H9 (cell line): ENCODE results near the gene SIRT6. TPM values are rescaled to one million over a fixed set of nuclear protein-coding genes. Genes with fewer than 3 reads are reported as not detected.

Source experiments
- DNase-seq: peaks from one replicate; pipeline ENCODE4 v3.0.0-alpha.2; 2017
- H2AFZ ChIP-seq: one replicate; pipeline ENCODE4 v1.6.1; 2013; ENCODE audit warnings: mild to moderate bottlenecking, low read length, control low read depth, moderate library complexity
- H2AK5ac ChIP-seq: 2 replicates; pipeline ENCODE4 v1.6.1; 2013; ENCODE audit warnings: low read length, control low read depth, mixed read lengths; ENCODE audit not compliant: insufficient read length
- H2BK120ac ChIP-seq: one replicate; pipeline ENCODE4 v1.6.1; 2013; ENCODE audit warnings: low read depth, mild to moderate bottlenecking, low read length, control low read depth, inconsistent platforms; ENCODE audit not compliant: poor library complexity, severe bottlenecking
- H2BK12ac ChIP-seq: 2 replicates; pipeline ENCODE4 v1.6.1; 2013; ENCODE audit warnings: low read length, control low read depth, mixed read lengths, low read depth; ENCODE audit not compliant: insufficient read length
- H2BK15ac ChIP-seq: 2 replicates; pipeline ENCODE4 v1.6.1; 2013; ENCODE audit warnings: low read depth, low read length, control low read depth
- H2BK20ac ChIP-seq: one replicate; pipeline ENCODE4 v1.6.1; 2013; ENCODE audit warnings: low read depth, mild to moderate bottlenecking, low read length, control low read depth, inconsistent platforms; ENCODE audit not compliant: poor library complexity, severe bottlenecking
- H2BK5ac ChIP-seq: 2 replicates; pipeline ENCODE4 v1.6.1; 2013; ENCODE audit warnings: low read length, control low read depth, mixed read lengths; ENCODE audit not compliant: insufficient read length
- H3K14ac ChIP-seq: 2 replicates; pipeline ENCODE4 v1.6.1; 2013; ENCODE audit warnings: low read length, control low read depth; ENCODE audit not compliant: insufficient read depth
- H3K18ac ChIP-seq: 2 replicates; pipeline ENCODE4 v1.6.1; 2013; ENCODE audit warnings: low read depth, mild to moderate bottlenecking, mixed read lengths, low read length, control low read depth; ENCODE audit not compliant: insufficient read length
- H3K23ac ChIP-seq: 2 replicates; pipeline ENCODE4 v1.6.1; 2013; ENCODE audit warnings: low read length, control low read depth, mixed read lengths, low read depth; ENCODE audit not compliant: insufficient read length
- H3K23me2 ChIP-seq: 2 replicates; pipeline ENCODE4 v1.6.1; 2013; ENCODE audit warnings: low read depth, mild to moderate bottlenecking, mixed read lengths, low read length, control low read depth; ENCODE audit not compliant: insufficient read length, poor library complexity, severe bottlenecking
- H3K27ac ChIP-seq: 2 replicates; pipeline ENCODE4 v1.5.1; 2013; ENCODE audit warnings: low read length, control low read depth, mixed read lengths, low read depth; ENCODE audit not compliant: insufficient read length
- H3K27me3 ChIP-seq: 2 replicates; pipeline ENCODE4 v1.6.1; 2013; ENCODE audit warnings: low read length, control low read depth, inconsistent platforms; ENCODE audit not compliant: insufficient read depth
- H3K4ac ChIP-seq: 2 replicates; pipeline ENCODE4 v1.6.1; 2013; ENCODE audit warnings: low read depth, mild to moderate bottlenecking, control low read depth, inconsistent platforms, low read length, moderate library complexity
- H3K4me1 ChIP-seq: 2 replicates; pipeline ENCODE4 v1.6.1; 2013; ENCODE audit warnings: low read length, control low read depth, inconsistent platforms; ENCODE audit not compliant: insufficient read depth
- H3K4me2 ChIP-seq: 2 replicates; pipeline ENCODE4 v1.6.1; 2013; ENCODE audit warnings: low read length, control low read depth, mixed read lengths; ENCODE audit not compliant: insufficient read length, insufficient read depth
- H3K56ac ChIP-seq: 2 replicates; pipeline ENCODE4 v1.6.1; 2013; ENCODE audit warnings: low read depth, mild to moderate bottlenecking, mixed read lengths, low read length, control low read depth; ENCODE audit not compliant: insufficient read length
- H3K79me1 ChIP-seq: 2 replicates; pipeline ENCODE4 v1.6.1; 2013; ENCODE audit warnings: low read depth, mild to moderate bottlenecking, moderate library complexity, low read length, control low read depth, inconsistent platforms; ENCODE audit not compliant: insufficient read depth, poor library complexity, severe bottlenecking
- H3K79me2 ChIP-seq: 2 replicates; pipeline ENCODE4 v1.6.1; 2013; ENCODE audit warnings: low read length, control low read depth, inconsistent platforms; ENCODE audit not compliant: insufficient read depth
- H3K9ac ChIP-seq: 2 replicates; pipeline ENCODE4 v1.6.1; 2013; ENCODE audit warnings: low read length, control low read depth, mixed read lengths; ENCODE audit not compliant: insufficient read length; ENCODE audit errors: extremely low read depth
- H3K9me3 ChIP-seq: one replicate; pipeline ENCODE4 v1.6.1; 2013; ENCODE audit warnings: low read depth, low read length, inconsistent platforms; ENCODE audit not compliant: control insufficient read depth
- H3T11ph ChIP-seq: one replicate; pipeline ENCODE4 v1.6.1; 2013; ENCODE audit warnings: mild to moderate bottlenecking, low read length, control low read depth, inconsistent platforms
- H4K20me1 ChIP-seq: one replicate; pipeline ENCODE4 v1.6.1; 2013; ENCODE audit not compliant: control insufficient read depth, insufficient read length, insufficient read depth
- H4K5ac ChIP-seq: 2 replicates; pipeline ENCODE4 v1.6.1; 2013; ENCODE audit warnings: low read depth, mild to moderate bottlenecking, mixed read lengths, low read length, control low read depth; ENCODE audit not compliant: insufficient read length
- H4K8ac ChIP-seq: replicated peaks from 2 replicates; pipeline ENCODE4 v1.6.1; 2013; ENCODE audit warnings: low read length, control low read depth, mixed read lengths, low read depth; ENCODE audit not compliant: insufficient read length
- H4K91ac ChIP-seq: 2 replicates; pipeline ENCODE4 v1.6.1; 2013; ENCODE audit warnings: low read depth, mild to moderate bottlenecking, moderate library complexity, mixed read lengths, low read length, control low read depth; ENCODE audit not compliant: insufficient read length
- H3K27ac Mint-ChIP-seq, 3 experiments: 2 replicates in 2 of 3; 3 replicates in 1 of 3; pipeline ENCODE4 v1.8.0; 2020 to 2021; ENCODE audit warnings: mixed read lengths in 3 of 3, mild to moderate bottlenecking in 1 of 3, moderate library complexity in 1 of 3
- H3K27me3 Mint-ChIP-seq: 2 replicates; pipeline ENCODE4 v1.8.0; 2021; ENCODE audit warnings: low read depth, mild to moderate bottlenecking, moderate library complexity, mixed read lengths
- H3K36me3 Mint-ChIP-seq, 3 experiments: 2 replicates in 2 of 3; 3 replicates in 1 of 3; pipeline ENCODE4 v1.8.0; 2020 to 2021; ENCODE audit warnings: low read depth in 3 of 3, mixed read lengths in 3 of 3; ENCODE audit not compliant: insufficient read depth in 1 of 3
- H3K4me1 Mint-ChIP-seq, 2 experiments: 2 replicates each; pipeline ENCODE4 v1.8.0; 2020; ENCODE audit warnings: mixed read lengths in 2 of 2
- H3K4me3 Mint-ChIP-seq, 2 experiments: 2 replicates in 1 of 2; 3 replicates in 1 of 2; pipeline ENCODE4 v1.8.0; 2020 to 2021; ENCODE audit warnings: mild to moderate bottlenecking in 2 of 2, mixed read lengths in 2 of 2, moderate library complexity in 1 of 2
- H3K9me3 Mint-ChIP-seq, 2 experiments: 2 replicates in 1 of 2; 3 replicates in 1 of 2; pipeline ENCODE4 v1.8.0; 2020; ENCODE audit warnings: mild to moderate bottlenecking in 2 of 2, mixed read lengths in 2 of 2, moderate library complexity in 1 of 2
- WGBS: extraction: QIAGEN DNeasy Blood & Tissue Kit; methylation state at CpG from one replicate; pipeline ENCODE4 v1.1.7; 2013; ENCODE audit warnings: missing lambda C conversion rate, low lambda C conversion rate, mixed read lengths; ENCODE audit not compliant: insufficient read length; ENCODE audit errors: extremely low coverage; 5-methylcytosine and 5-hydroxymethylcytosine counted together
- total RNA-seq: library from RNA; stranded (reverse); gene quantifications from 2 replicates; pipeline ENCODE4 v1.2.1, GENCODE V29; 2021
- TF ChIP-seq, protein P1 (sequence below): fragments of 200-600 bp; sonication (generic); conservative IDR thresholded peaks from 3 replicates; pipeline ENCODE4 v1.8.0; 2021; ENCODE audit warnings: antibody characterized with exemption, mild to moderate bottlenecking

SIRT6 gene
- total RNA-seq, 1 experiment from 2014 or later: 24.9 TPM

DNA sequence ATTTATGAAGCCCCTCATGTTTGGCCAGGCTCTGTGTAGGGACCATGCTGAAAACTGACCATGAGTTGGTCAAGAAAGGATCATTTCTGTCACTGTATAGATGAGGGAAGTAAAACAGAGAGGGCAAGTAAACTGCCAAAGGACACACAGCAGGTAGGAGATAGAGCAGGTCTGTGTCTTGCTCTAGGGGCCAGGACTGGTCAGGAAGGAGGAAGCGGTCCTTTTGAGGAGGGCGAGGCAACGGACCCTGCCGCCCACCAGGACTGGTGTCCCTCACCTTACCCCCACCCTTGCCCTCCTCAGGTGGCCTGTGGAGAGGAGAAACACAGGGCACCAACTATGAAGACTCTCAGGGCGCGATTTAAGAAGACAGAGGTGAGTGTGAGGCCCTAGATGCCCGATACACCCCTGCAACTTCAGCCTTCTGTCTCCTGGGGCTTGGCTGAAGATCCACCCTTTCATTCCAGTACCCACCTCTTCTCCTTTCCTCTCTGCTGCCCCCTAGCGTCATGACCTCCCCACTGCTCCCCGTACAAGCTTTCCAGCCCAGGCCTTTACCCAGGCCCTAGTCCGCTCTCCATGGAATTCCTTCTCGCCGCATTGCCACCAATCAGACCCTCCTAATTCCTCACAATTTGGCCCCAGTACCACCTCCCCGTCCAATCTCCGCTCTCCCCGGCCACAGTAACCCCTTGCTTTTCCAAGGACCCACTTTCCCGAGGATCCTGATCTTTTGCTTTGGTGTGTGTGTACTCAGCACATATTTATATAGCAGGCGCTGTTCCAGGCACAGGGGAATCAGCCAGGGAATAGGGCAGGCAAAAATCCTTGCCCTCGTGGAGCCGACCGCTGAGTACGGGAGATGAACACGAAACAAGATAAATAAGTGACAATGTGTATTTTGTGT is 4.0 kb upstream of the SIRT6 start:
- Histone ChIP-seq H2BK12ac (no peak overlapping the region), H4K91ac (no peak overlapping the region), H3K4me1 (no peaks in the 10 kb centered on the region), H4K20me1 (no peaks in the 10 kb centered on the region), H3K9ac (no peak overlapping the region), H3K14ac (no peak overlapping the region), H4K5ac (no peak overlapping the region), H3K79me1 (no peaks in the 10 kb centered on the region), H3K56ac (no peak overlapping the region), H3K18ac (no peak overlapping the region), H2AK5ac (no peak overlapping the region), H3K23me2 (peaks cover 6% of the 10 kb centered on the region), H4K8ac (no peak overlapping the region), H3K27me3 (no peaks in the 10 kb centered on the region), H3K4ac (no peak overlapping the region), H2BK120ac (no peak overlapping the region), H3K27ac (no peak overlapping the region), H2BK15ac (no peak overlapping the region), H3K9me3 (no peaks in the 10 kb centered on the region), H3K4me2 (no peak overlapping the region), H3K23ac (no peak overlapping the region), H3K79me2 (no peaks in the 10 kb centered on the region), H3T11ph (no peak overlapping the region), H2BK20ac (no peak overlapping the region), H2AFZ (peak overlapping the region; percentile 23), H2BK5ac (no peak overlapping the region)
- H3K4me3 Mint-ChIP-seq: peak overlapping the region in 1 of 2 experiments; percentile 12; a peak in 2 of 5 replicates
- DNase-seq: peak; percentile 93
- H3K27me3 Mint-ChIP-seq: peaks cover 8% of the 10 kb centered on the region
- H3K4me1 Mint-ChIP-seq: peaks cover 11 to 32% of the 10 kb centered on the region in 2 experiments
- H3K9me3 Mint-ChIP-seq: no peaks in the 10 kb centered on the region; a peak in 1 of 5 replicates
- H3K36me3 Mint-ChIP-seq: no peaks in the 10 kb centered on the region
- no CpG with 5 or more reads among the region's 22 CpGs for WGBS
- no peak overlapping the region; a peak in 1 of 7 replicates for H3K27ac Mint-ChIP-seq
- TF ChIP-seq, protein P1, sequence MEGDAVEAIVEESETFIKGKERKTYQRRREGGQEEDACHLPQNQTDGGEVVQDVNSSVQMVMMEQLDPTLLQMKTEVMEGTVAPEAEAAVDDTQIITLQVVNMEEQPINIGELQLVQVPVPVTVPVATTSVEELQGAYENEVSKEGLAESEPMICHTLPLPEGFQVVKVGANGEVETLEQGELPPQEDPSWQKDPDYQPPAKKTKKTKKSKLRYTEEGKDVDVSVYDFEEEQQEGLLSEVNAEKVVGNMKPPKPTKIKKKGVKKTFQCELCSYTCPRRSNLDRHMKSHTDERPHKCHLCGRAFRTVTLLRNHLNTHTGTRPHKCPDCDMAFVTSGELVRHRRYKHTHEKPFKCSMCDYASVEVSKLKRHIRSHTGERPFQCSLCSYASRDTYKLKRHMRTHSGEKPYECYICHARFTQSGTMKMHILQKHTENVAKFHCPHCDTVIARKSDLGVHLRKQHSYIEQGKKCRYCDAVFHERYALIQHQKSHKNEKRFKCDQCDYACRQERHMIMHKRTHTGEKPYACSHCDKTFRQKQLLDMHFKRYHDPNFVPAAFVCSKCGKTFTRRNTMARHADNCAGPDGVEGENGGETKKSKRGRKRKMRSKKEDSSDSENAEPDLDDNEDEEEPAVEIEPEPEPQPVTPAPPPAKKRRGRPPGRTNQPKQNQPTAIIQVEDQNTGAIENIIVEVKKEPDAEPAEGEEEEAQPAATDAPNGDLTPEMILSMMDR: peak; percentile 91
